GM18519 (cell line): ENCODE results near the gene NLRP14.

ENCODE experiments used
- ATAC-seq: cut with Tn5 transposase; IDR thresholded peaks from one replicate; pipeline ENCODE4 v1.9.1; 2021; ENCODE audit warnings: mild to moderate bottlenecking, moderate library complexity; ENCODE audit not compliant: unreplicated experiment, low FRiP score

Gene NLRP14

GRCh38 chr11:7046474-7047175, 26.3 kb downstream of the NLRP14 start:
- ATAC-seq = no peak

GRCh38 chr11:7050191-7050590, 29.9 kb downstream of the NLRP14 start:
- no peak for ATAC-seq

- no peak for ATAC-seq
Measured at GRCh38 chr11:7056828-7057513, 36.7 kb downstream of the NLRP14 start.

GRCh38 chr11:7057641-7058040, 37.4 kb downstream of the NLRP14 start:
- no peak for ATAC-seq

- no peak for ATAC-seq
Measured at GRCh38 chr11:7060868-7061267, 40.6 kb downstream of the NLRP14 start.

- ATAC-seq = no peak
Measured at GRCh38 chr11:7062534-7062933, 42.3 kb downstream of the NLRP14 start.

GRCh38 chr11:7072401-7073028, 52.2 kb downstream of the NLRP14 start:
- ATAC-seq = no peak

- ATAC-seq = no peak
Measured at GRCh38 chr11:7077101-7077500, 56.8 kb downstream of the NLRP14 start.

- ATAC-seq = no peak
Measured at GRCh38 chr11:7079545-7080135, 59.4 kb downstream of the NLRP14 start.

- no peak for ATAC-seq
Measured at GRCh38 chr11:7080900-7081299, 60.6 kb downstream of the NLRP14 start.

GRCh38 chr11:7081441-7081840, 61.2 kb downstream of the NLRP14 start:
- ATAC-seq = no peak

GRCh38 chr11:7088921-7089320, 68.6 kb downstream of the NLRP14 start, which contains the start of gene RBMXL2:
Gene RBMXL2 (plus strand): TSS chr11:7088998. CDS start chr11:7089121, 123 bp downstream.
- no peak for ATAC-seq

- ATAC-seq = no peak
Measured at GRCh38 chr11:7089328-7090251, 69.3 kb downstream of the NLRP14 start.

- ATAC-seq = peak; percentile 83
Measured at GRCh38 chr11:7098235-7098832, 78.1 kb downstream of the NLRP14 start.

- ATAC-seq = no peak
Measured at GRCh38 chr11:7115780-7116179, 95.5 kb downstream of the NLRP14 start.

GRCh38 chr11:7116370-7116769, 96.1 kb downstream of the NLRP14 start:
- ATAC-seq = no peak
